HepG2 (cell line): ENCODE measurements around the gene SLC29A2. TPM values are rescaled to one million over a fixed set of nuclear protein-coding genes. Genes with fewer than 3 reads are reported as not detected.

Experiments
- ATAC-seq: fragments of 200-7000 bp; cut with Tn5 transposase; 3 replicates; pipeline ENCODE4 v1.9.1; 2020; ENCODE audit warnings: mild to moderate bottlenecking, moderate library complexity
- BruUV-seq: library from RNA; stranded (reverse); fragments of 400-500 nt; replicated peaks from 2 replicates; lab custom pipeline; 2021; lab: Mats Ljungman, UMichigan
- CTCF ChIA-PET: fragments of 300-600 bp; formaldehyde crosslinking; extraction: SDS; loops from one replicate; lab custom pipeline; 2021; ENCODE audit warnings: low total read pairs, inconsistent platforms, low intra/inter-chr PET ratio; lab: Yijun Ruan, JAX
- POLR2A ChIA-PET: fragments of 350-600 bp; sonication (Branson Sonifier 250); formaldehyde crosslinking; loops from one replicate; lab custom pipeline; 2020; ENCODE audit warnings: antibody characterized with exemption, inconsistent platforms; lab: Yijun Ruan, JAX
- DNase-seq: peaks from one replicate; pipeline ENCODE4 v3.0.0-alpha.2; 2015; ENCODE audit warnings: low spot score
- FAIRE-seq: peaks from 3 replicates; lab custom pipeline; 2011; peaks lifted over from hg19 to GRCh38; lab: Jason Lieb, UNC
- H2AFZ ChIP-seq: one replicate; pipeline ENCODE4 v1.6.1; 2011; ENCODE audit warnings: low read length, inconsistent platforms
- H3K27ac ChIP-seq: fragments of 300-600 bp; 3 replicates; pipeline ENCODE4 v1.8.0; 2011; ENCODE audit warnings: mixed run types, mild to moderate bottlenecking, mixed read lengths, low read length, inconsistent platforms; ENCODE audit not compliant: insufficient read depth; ENCODE audit errors: extremely low read length
- H3K27me3 ChIP-seq, 2 experiments: fragments of 200-600 bp in 1 of 2; 2 replicates in 1 of 2; 3 replicates in 1 of 2; pipeline versions ENCODE4 v1.6.0 to v1.8.0; 2011; ENCODE audit warnings: low read length in 2 of 2, mild to moderate bottlenecking in 2 of 2, moderate library complexity in 2 of 2, inconsistent platforms in 1 of 2; ENCODE audit not compliant: insufficient read depth in 2 of 2, control insufficient read depth in 1 of 2
- H3K36me3 ChIP-seq, 2 experiments: fragments of 200-600 bp in 1 of 2; replicated peaks in 1 of 2; 2 replicates in 1 of 2; 3 replicates in 1 of 2; pipeline versions ENCODE4 v1.5.1 to v1.8.0; 2011; ENCODE audit warnings: low read length in 2 of 2, inconsistent platforms in 1 of 2; ENCODE audit not compliant: insufficient read depth in 2 of 2, control insufficient read depth in 1 of 2
- H3K4me1 ChIP-seq: 2 replicates; pipeline ENCODE4 v1.5.1; 2012; ENCODE audit warnings: low read length, inconsistent platforms; ENCODE audit not compliant: insufficient read depth
- H3K4me2 ChIP-seq: 2 replicates; pipeline ENCODE4 v1.6.0; 2011; ENCODE audit warnings: low read depth, low read length, inconsistent platforms
- H3K4me3 ChIP-seq, 3 experiments: fragments of 200-600 bp in 1 of 3; sonication (generic), shearing (Covaris generic) in 1 of 3; replicated peaks in 1 of 3; 2 replicates each; pipeline ENCODE4 v1.5.1; 2011 to 2016; ENCODE audit warnings: low read length in 3 of 3, inconsistent platforms in 2 of 3, low read depth in 2 of 3, mild to moderate bottlenecking in 2 of 3, control low read depth in 1 of 3, mixed read lengths in 1 of 3; ENCODE audit not compliant: insufficient read depth in 1 of 3
- H3K79me2 ChIP-seq: one replicate; pipeline ENCODE4 v1.6.1; 2011; ENCODE audit warnings: low read length, inconsistent platforms; ENCODE audit not compliant: insufficient read depth
- H3K9ac ChIP-seq: 2 replicates; pipeline ENCODE4 v1.6.0; 2011; ENCODE audit warnings: mild to moderate bottlenecking, low read depth, low read length, inconsistent platforms; ENCODE audit not compliant: insufficient read depth
- H3K9me3 ChIP-seq: 2 replicates; pipeline ENCODE4 v1.5.1; 2012; ENCODE audit warnings: mild to moderate bottlenecking, low read length
- H4K20me1 ChIP-seq: 2 replicates; pipeline ENCODE4 v1.6.0; 2011; ENCODE audit warnings: inconsistent platforms, mild to moderate bottlenecking, low read length, moderate library complexity; ENCODE audit not compliant: insufficient read depth
- ARHGAP35 ChIP-seq: sonication (generic); formaldehyde crosslinking; IDR thresholded peaks from 2 replicates; pipeline ENCODE4 v1.9.0; 2022; ENCODE audit warnings: mild to moderate bottlenecking, inconsistent platforms, moderate library complexity, missing genetic modification reagents, borderline replicate concordance
- CAMTA2 ChIP-seq: sonication (generic); formaldehyde crosslinking; IDR thresholded peaks from 2 replicates; pipeline ENCODE4 v1.4.0; 2020; ENCODE audit warnings: mild to moderate bottlenecking, missing genetic modification reagents, borderline replicate concordance
- EED ChIP-seq: sonication (generic); formaldehyde crosslinking; IDR thresholded peaks from 2 replicates; pipeline ENCODE4 v1.5.0; 2020; ENCODE audit warnings: mild to moderate bottlenecking, missing genetic modification reagents
- KDM2A ChIP-seq: sonication (generic); formaldehyde crosslinking; IDR thresholded peaks from 2 replicates; pipeline ENCODE4 v1.4.0; 2020; ENCODE audit warnings: low read depth, missing genetic modification reagents, borderline replicate concordance
- MIXL1 ChIP-seq: IDR thresholded peaks from 2 replicates; pipeline ENCODE4 v1.6.1; 2016
- NFRKB ChIP-seq: fragments of 450-650 bp; IDR thresholded peaks from 2 replicates; pipeline ENCODE4 v1.6.1; 2017
- NRL ChIP-seq: sonication (generic); formaldehyde crosslinking; IDR thresholded peaks from 2 replicates; pipeline ENCODE4 v1.5.0; 2020; ENCODE audit warnings: missing genetic modification reagents, mild to moderate bottlenecking, moderate library complexity, borderline replicate concordance
- SCMH1 ChIP-seq: sonication (generic); formaldehyde crosslinking; IDR thresholded peaks from 2 replicates; pipeline ENCODE4 v1.9.0; 2021; ENCODE audit warnings: missing genetic modification reagents, mild to moderate bottlenecking, borderline replicate concordance
- SIX1 ChIP-seq: sonication (generic); formaldehyde crosslinking; IDR thresholded peaks from 2 replicates; pipeline ENCODE4 v1.4.0; 2020; ENCODE audit warnings: missing genetic modification reagents, borderline replicate concordance
- TBL1XR1 ChIP-seq: fragments of 150-350 bp; IDR thresholded peaks from 2 replicates; pipeline ENCODE4 v1.6.1; 2014; ENCODE audit warnings: borderline replicate concordance, low read length; ENCODE audit not compliant: partially characterized antibody
- TFAP4 ChIP-seq: sonication (generic); IDR thresholded peaks from 2 replicates; pipeline ENCODE4 v1.6.1; 2016; ENCODE audit warnings: low read depth, borderline replicate concordance
- WIZ ChIP-seq: sonication (generic); formaldehyde crosslinking; IDR thresholded peaks from 2 replicates; pipeline ENCODE4 v1.5.1; 2020; ENCODE audit warnings: mild to moderate bottlenecking, missing genetic modification reagents
- ZBTB49 ChIP-seq: sonication (generic); formaldehyde crosslinking; IDR thresholded peaks from 2 replicates; pipeline ENCODE4 v1.4.0; 2020; ENCODE audit warnings: missing genetic modification reagents, borderline replicate concordance
- ZFP82 ChIP-seq: sonication (generic); formaldehyde crosslinking; IDR thresholded peaks from 2 replicates; pipeline ENCODE4 v1.5.1; 2020; ENCODE audit warnings: mild to moderate bottlenecking, missing genetic modification reagents, borderline replicate concordance
- ZFYVE20 ChIP-seq: sonication (generic); formaldehyde crosslinking; IDR thresholded peaks from 2 replicates; pipeline ENCODE4 v1.8.0; 2023; ENCODE audit warnings: low read depth, mild to moderate bottlenecking, moderate library complexity, missing genetic modification reagents, borderline replicate concordance
- ZNF121 ChIP-seq: sonication (generic); formaldehyde crosslinking; IDR thresholded peaks from 2 replicates; pipeline ENCODE4 v1.5.0; 2020; ENCODE audit warnings: mild to moderate bottlenecking, missing genetic modification reagents
- ZNF326 ChIP-seq: sonication (generic); formaldehyde crosslinking; IDR thresholded peaks from 2 replicates; pipeline ENCODE4 v1.4.0; 2020; ENCODE audit warnings: missing genetic modification reagents, borderline replicate concordance
- ZNF546 ChIP-seq: sonication (generic); formaldehyde crosslinking; conservative IDR thresholded peaks from 2 replicates; pipeline ENCODE4 v1.8.1; 2023; ENCODE audit warnings: mild to moderate bottlenecking, missing genetic modification reagents
- ZNF616 ChIP-seq: sonication (generic); formaldehyde crosslinking; IDR thresholded peaks from 2 replicates; pipeline ENCODE4 v1.5.0; 2020; ENCODE audit warnings: low read depth, mild to moderate bottlenecking, missing genetic modification reagents
- ZNF784 ChIP-seq: sonication (generic); formaldehyde crosslinking; IDR thresholded peaks from 2 replicates; pipeline ENCODE4 v1.5.1; 2020; ENCODE audit warnings: missing genetic modification reagents, mild to moderate bottlenecking, borderline replicate concordance
- ZNF879 ChIP-seq: sonication (generic); formaldehyde crosslinking; IDR thresholded peaks from 2 replicates; pipeline ENCODE4 v1.8.1; 2023; ENCODE audit warnings: missing genetic modification reagents
- WGBS: methylation state at CpG from one replicate; pipeline ENCODE4 v1.1.6; 2017; ENCODE audit warnings: low lambda C conversion rate; 5-methylcytosine and 5-hydroxymethylcytosine counted together
- in situ Hi-C: cut with HindIII; loops from 2 replicates; pipeline ENCODE4 v1.10.0; 2017; ENCODE audit warnings: low pct_unique_long_range_greater_than_20kb; ENCODE audit not compliant: extremely low pct_ligation_motif_present
- intact Hi-C: fragments of 100-400 bp; cut with micrococcal nuclease; formaldehyde crosslinking; loops from one replicate; pipeline ENCODE4 v1.10.0; 2022; ENCODE audit not compliant: unreplicated experiment
- polyA plus RNA-seq, 8 experiments: library from polyadenylated mRNA; depleted of rRNA in 3 of 8; stranded (reverse) in 7 of 8; unstranded in 1 of 8; fragments of >200 nt; fragmentation: Illumina TruSeq in 4 of 8; extraction: Trizol in 4 of 8; gene quantifications; 2 replicates each; pipeline versions ENCODE4 v1.2.1 to v1.2.3, GENCODE V29; 2011 to 2016; ENCODE audit warnings: low read depth in 4 of 8, missing spikeins in 1 of 8, mixed read lengths in 1 of 8; ENCODE audit not compliant: insufficient read depth in 1 of 8
- total RNA-seq, 5 experiments: library from RNA; depleted of rRNA; stranded (reverse); fragments of >200 nt; fragmentation: Illumina TruSeq; extraction: Trizol; gene quantifications; 2 replicates each; pipeline ENCODE4 v1.2.3, GENCODE V29; 2016; ENCODE audit warnings: low read depth in 1 of 5

SLC29A2 gene
- total and polyA plus RNA-seq, 2 of the 13 experiments (the other 11 are each of a cell fraction or from before 2014, with no cell fraction given) = 0.63 to 0.66 TPM

- Histone ChIP-seq H2AFZ (no peak overlapping the region), H3K27ac (peak overlapping the region; percentile 63), H3K4me2 (peak overlapping the region; percentile 87), H3K36me3 (peaks cover 5 to 15% of the 10 kb centered on the region in 2 experiments; a peak in 3 of 5 replicates), H3K9me3 (no peaks in the 10 kb centered on the region), H3K79me2 (no peaks in the 10 kb centered on the region), H3K9ac (peak overlapping the region; percentile 67), H3K4me1 (peaks cover 19% of the 10 kb centered on the region), H3K27me3 (no peaks in the 10 kb centered on the region), H3K4me3 (peak overlapping the region; percentile 64 to 79 (median 70)), H4K20me1 (no peaks in the 10 kb centered on the region)
- DNase-seq = no peak
- POLR2A ChIA-PET = interaction anchor here (0.7 to 3.6 kb wide), 14 partner anchors 9 to 103 kb away, joined by 3 to 59 read pairs (median 4); partner anchors contain the start of genes B4GAT1, BRMS1, CD248 and SLC29A2
- CTCF ChIA-PET = interaction anchor here (1.2 to 2.1 kb wide), 3 partner anchors 14 to 113 kb away, joined by 4 to 32 read pairs (median 5); no protein-coding TSS in a partner anchor
- no peak for FAIRE-seq
- intact Hi-C loops (loop anchor here (1.0 kb wide), 1 partner anchor 23 kb away; no protein-coding TSS in a partner anchor), in situ Hi-C loops (no loop called here)
- WGBS = 28% methylated on average over 5 of the region's 35 CpGs
- no TSS peak for BruUV-seq
- ATAC-seq = peak; percentile 55
- TF ChIP-seq MIXL1 (CRISPR knock-in tag) (no peak), EED (0 out of 2 replicates have a peak, but pooled peaks have one; percentile 68), WIZ (CRISPR knock-in tag) (no peak), ZNF616 (CRISPR knock-in tag) (no peak), ZNF546 (CRISPR knock-in tag) (peak; percentile 18; the same call in 1 of the 2 replicates), TFAP4 (no peak), ZFP82 (CRISPR knock-in tag) (no peak), KDM2A (CRISPR knock-in tag) (no peak), ZBTB49 (CRISPR knock-in tag) (no peak), ZNF784 (CRISPR knock-in tag) (no peak), SIX1 (CRISPR knock-in tag) (no peak), ZNF121 (CRISPR knock-in tag) (no peak), SCMH1 (no peak), ZNF326 (CRISPR knock-in tag) (no peak), ZNF879 (CRISPR knock-in tag) (no peak), ZFYVE20 (CRISPR knock-in tag) (peak; percentile 60; the same call in 1 of the 2 replicates), NRL (CRISPR knock-in tag) (no peak), ARHGAP35 (no peak), TBL1XR1 (no peak), CAMTA2 (CRISPR knock-in tag) (no peak), NFRKB (no peak)
Measured at GRCh38 chr11:66335531-66336233, 35.9 kb downstream of the SLC29A2 start.
